ENCODE measurements around the gene CD8B2. TPM values are rescaled to one million over a fixed set of nuclear protein-coding genes. Genes with fewer than 3 reads are reported as not detected.
"Not testable (repeated sequence)": the region's sequence is repeated elsewhere in the genome, so short reads cannot be mapped to it uniquely, and the experiment has no call there.

Gene CD8B2
- not detected in 2 replicates for total RNA-seq (ENCODE audit: low replicate concordance)

DNA sequence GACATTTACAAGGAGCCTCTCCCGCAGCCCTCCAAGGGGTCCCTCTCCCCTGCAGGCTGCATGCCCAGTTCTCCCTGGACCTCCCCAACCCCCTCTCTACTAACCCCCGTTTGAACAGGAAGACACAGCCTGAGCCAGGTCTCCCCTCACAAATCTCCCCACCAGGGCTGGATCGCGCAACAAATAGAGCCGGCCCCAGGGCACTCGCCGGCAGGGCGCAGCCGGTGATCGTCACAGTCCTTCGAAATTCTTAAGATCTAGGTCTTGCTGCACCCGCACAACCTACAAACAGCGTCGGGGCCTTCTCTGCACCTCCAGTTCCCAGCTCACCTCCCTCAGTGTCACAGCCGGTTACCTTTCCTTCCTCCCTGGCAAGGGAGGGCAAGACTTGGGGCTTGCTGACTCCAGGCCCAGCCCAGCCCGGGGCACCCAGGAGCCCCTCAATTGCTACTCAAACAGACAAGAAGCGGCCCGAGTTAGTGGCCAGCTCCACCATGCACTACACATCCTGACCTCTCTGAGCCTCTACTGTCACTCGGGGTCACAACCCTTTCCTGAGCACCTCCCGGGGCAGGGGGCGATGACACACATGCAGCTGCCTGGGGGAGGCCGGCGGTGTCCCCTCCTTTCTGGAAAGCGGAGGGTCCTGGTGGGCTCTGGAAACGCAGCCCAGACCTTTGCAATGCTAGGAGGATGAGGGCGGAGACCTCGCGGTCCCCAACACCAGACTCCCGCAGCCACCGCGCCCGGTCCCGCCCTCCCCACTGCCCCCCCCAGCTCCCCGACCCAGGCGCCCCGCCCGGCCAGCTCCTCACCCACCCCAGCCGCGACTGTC, at the start of gene CD8B2:
Gene CD8B2, plus strand, starts transcription at position 814 of the 835 bp plus-strand sequence. CDS start 63 bp downstream, outside the sequence.
- not testable (repeated sequence) for H4K20me1 ChIP-seq (ENCODE audit: low read depth); H2AFZ ChIP-seq (replicated peaks); H3K9me3 Mint-ChIP-seq; H3K4me1 ChIP-seq; H3K36me3 ChIP-seq; H3K27ac Mint-ChIP-seq; H3F3A ChIP-seq (ENCODE audit: low read depth); H3K9me3 ChIP-seq (ENCODE audit: low read depth); H3K36me3 Mint-ChIP-seq; H3K27me3 Mint-ChIP-seq (ENCODE audit: insufficient read depth, low read depth); H3K79me2 ChIP-seq (ENCODE audit: low read depth); H3K27ac ChIP-seq; H3K4me1 Mint-ChIP-seq; H3K4me3 Mint-ChIP-seq; H3K9ac ChIP-seq
- H3K4me3 ChIP-seq: peak within 1 kb of the TSS; percentile 38
- TF ChIP-seq EZH2phosphoT487 (IDR thresholded peaks at IDR 0.05): peak; percentile 27
- peak; percentile 4 for DNase-seq (ENCODE audit: low spot score)
- peak within 1 kb of the TSS; percentile 78 for H3K4me2 ChIP-seq
- H3K27me3 ChIP-seq: peaks cover 31% of the 10 kb centered on the region

GRCh38 chr2:106461882-106462281, 25.3 kb upstream of the CD8B2 start:
- H3F3A ChIP-seq (ENCODE audit: low read depth); H3K36me3 Mint-ChIP-seq; H2AFZ ChIP-seq (replicated peaks); H3K79me2 ChIP-seq (ENCODE audit: low read depth); H3K4me1 ChIP-seq; H3K9ac ChIP-seq; H3K27me3 Mint-ChIP-seq (ENCODE audit: insufficient read depth, low read depth); H3K27ac Mint-ChIP-seq; H3K9me3 Mint-ChIP-seq; H4K20me1 ChIP-seq (ENCODE audit: low read depth); H3K4me1 Mint-ChIP-seq; H3K9me3 ChIP-seq (ENCODE audit: low read depth); H3K4me3 ChIP-seq; H3K4me3 Mint-ChIP-seq; H3K27me3 ChIP-seq; H3K27ac ChIP-seq; H3K4me2 ChIP-seq; H3K36me3 ChIP-seq: not testable (repeated sequence)
- TF ChIP-seq, protein P1, sequence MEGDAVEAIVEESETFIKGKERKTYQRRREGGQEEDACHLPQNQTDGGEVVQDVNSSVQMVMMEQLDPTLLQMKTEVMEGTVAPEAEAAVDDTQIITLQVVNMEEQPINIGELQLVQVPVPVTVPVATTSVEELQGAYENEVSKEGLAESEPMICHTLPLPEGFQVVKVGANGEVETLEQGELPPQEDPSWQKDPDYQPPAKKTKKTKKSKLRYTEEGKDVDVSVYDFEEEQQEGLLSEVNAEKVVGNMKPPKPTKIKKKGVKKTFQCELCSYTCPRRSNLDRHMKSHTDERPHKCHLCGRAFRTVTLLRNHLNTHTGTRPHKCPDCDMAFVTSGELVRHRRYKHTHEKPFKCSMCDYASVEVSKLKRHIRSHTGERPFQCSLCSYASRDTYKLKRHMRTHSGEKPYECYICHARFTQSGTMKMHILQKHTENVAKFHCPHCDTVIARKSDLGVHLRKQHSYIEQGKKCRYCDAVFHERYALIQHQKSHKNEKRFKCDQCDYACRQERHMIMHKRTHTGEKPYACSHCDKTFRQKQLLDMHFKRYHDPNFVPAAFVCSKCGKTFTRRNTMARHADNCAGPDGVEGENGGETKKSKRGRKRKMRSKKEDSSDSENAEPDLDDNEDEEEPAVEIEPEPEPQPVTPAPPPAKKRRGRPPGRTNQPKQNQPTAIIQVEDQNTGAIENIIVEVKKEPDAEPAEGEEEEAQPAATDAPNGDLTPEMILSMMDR (IDR thresholded peaks at IDR 0.05): peak; percentile 48
- peak; percentile 28 for DNase-seq (ENCODE audit: low spot score)

- not testable (repeated sequence) for H4K20me1 ChIP-seq (ENCODE audit: low read depth); H3K9me3 Mint-ChIP-seq; DNase-seq (ENCODE audit: low spot score); H3K9me3 ChIP-seq (ENCODE audit: low read depth); H3K4me3 Mint-ChIP-seq; H2AFZ ChIP-seq (replicated peaks); H3K4me3 ChIP-seq; H3K27me3 ChIP-seq; H3K4me1 ChIP-seq; H3K27ac Mint-ChIP-seq; H3K36me3 Mint-ChIP-seq; H3K27ac ChIP-seq; H3K36me3 ChIP-seq; H3K79me2 ChIP-seq (ENCODE audit: low read depth); H3F3A ChIP-seq (ENCODE audit: low read depth); H3K9ac ChIP-seq; H3K4me2 ChIP-seq; H3K27me3 Mint-ChIP-seq (ENCODE audit: insufficient read depth, low read depth); H3K4me1 Mint-ChIP-seq
These were observed 19.6 kb upstream of the CD8B2 start for GRCh38 chr2:106467516-106467915.

DNA sequence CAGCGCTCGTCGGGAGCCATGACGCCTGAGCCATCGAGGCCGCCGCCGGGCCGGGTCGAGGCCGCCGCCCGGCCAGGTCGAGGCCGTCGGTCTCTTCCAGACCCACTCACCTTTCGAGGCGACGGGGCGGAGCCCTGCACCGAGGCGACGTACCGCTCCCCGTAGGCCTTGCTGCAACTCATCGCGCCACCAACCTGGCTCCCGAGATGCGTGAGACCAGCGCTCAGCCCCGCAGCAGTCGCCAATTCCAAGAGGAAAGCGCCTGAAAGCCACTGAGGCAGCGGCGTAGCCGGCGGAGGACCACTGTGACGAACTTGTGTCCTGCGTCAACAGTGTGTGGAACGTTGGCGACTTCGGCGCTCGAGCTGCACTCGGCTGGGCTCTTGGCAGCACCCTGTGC, 19.1 kb upstream of the CD8B2 start, which contains the start of gene RGPD3:
Gene RGPD3, minus strand, starts transcription at position 307 of the 400 bp plus-strand sequence. Its CDS starts 125 bp downstream, at position 182.
- H3K27ac Mint-ChIP-seq; H3K9me3 ChIP-seq (ENCODE audit: low read depth); H3K27ac ChIP-seq; H3K27me3 Mint-ChIP-seq (ENCODE audit: insufficient read depth, low read depth); H3K4me2 ChIP-seq; H3K4me3 Mint-ChIP-seq; H3F3A ChIP-seq (ENCODE audit: low read depth); H3K4me1 ChIP-seq; H3K4me3 ChIP-seq; H2AFZ ChIP-seq (replicated peaks); H3K36me3 ChIP-seq; H3K9me3 Mint-ChIP-seq; DNase-seq (ENCODE audit: low spot score); H3K4me1 Mint-ChIP-seq; H3K27me3 ChIP-seq; H3K9ac ChIP-seq; H3K79me2 ChIP-seq (ENCODE audit: low read depth); H3K36me3 Mint-ChIP-seq; H4K20me1 ChIP-seq (ENCODE audit: low read depth): not testable (repeated sequence)

DNA sequence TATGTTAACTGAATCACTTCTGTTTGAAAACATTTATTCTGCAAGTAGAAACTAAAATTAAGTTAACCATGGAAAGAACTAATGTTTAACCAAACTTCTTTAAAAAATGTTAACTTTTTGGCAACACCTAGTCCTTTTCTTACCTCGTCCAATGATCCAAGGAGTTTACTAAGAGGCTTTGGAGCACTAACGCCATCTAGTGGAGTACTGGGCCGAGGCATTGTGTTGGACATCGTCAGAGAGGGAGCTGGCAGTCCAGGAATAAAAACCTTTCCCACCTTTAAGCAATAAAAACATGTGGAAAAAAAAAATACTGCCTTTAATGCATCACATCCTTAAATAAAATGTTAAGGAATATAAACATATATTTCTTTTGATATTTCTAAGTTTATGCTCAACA, 16.5 kb upstream of the CD8B2 start:
- H3K27ac Mint-ChIP-seq; H3K9ac ChIP-seq; H3K27me3 Mint-ChIP-seq (ENCODE audit: insufficient read depth, low read depth); H3K4me1 ChIP-seq; H3K4me3 Mint-ChIP-seq; H3K4me3 ChIP-seq; H3K9me3 Mint-ChIP-seq; H3K27me3 ChIP-seq; H3K9me3 ChIP-seq (ENCODE audit: low read depth); H4K20me1 ChIP-seq (ENCODE audit: low read depth); DNase-seq (ENCODE audit: low spot score); H2AFZ ChIP-seq (replicated peaks); H3K36me3 ChIP-seq; H3K4me1 Mint-ChIP-seq; H3K27ac ChIP-seq; H3K79me2 ChIP-seq (ENCODE audit: low read depth); H3K36me3 Mint-ChIP-seq; H3F3A ChIP-seq (ENCODE audit: low read depth); H3K4me2 ChIP-seq: not testable (repeated sequence)
- TF ChIP-seq, protein P1 (IDR thresholded peaks at IDR 0.05): peak; percentile 43

DNA sequence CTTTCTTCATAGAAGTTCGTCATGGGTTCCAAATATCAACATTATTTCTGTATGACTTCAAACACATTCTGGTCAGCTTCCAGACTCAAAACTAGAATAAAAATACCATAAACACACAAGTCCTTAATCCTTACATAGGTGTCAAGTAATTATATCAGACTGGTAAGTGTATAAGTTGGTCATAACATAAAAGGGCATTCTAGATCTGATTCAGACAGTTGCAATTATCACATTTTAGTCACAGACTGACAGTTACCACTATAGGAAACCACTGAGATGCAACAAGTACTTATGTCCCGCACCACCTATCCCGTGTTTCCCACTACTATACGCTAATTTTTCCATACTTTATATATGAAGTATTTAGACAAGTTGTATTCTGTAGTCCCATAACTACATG, 9.5 kb upstream of the CD8B2 start:
- H3K4me1 Mint-ChIP-seq; H3K4me1 ChIP-seq; H3K36me3 ChIP-seq; H2AFZ ChIP-seq (replicated peaks); H3K9me3 ChIP-seq (ENCODE audit: low read depth); H3K27me3 Mint-ChIP-seq (ENCODE audit: insufficient read depth, low read depth); H3K4me2 ChIP-seq; H3K79me2 ChIP-seq (ENCODE audit: low read depth); H3F3A ChIP-seq (ENCODE audit: low read depth); H3K4me3 Mint-ChIP-seq; H3K9ac ChIP-seq; H3K9me3 Mint-ChIP-seq; H4K20me1 ChIP-seq (ENCODE audit: low read depth); H3K4me3 ChIP-seq; H3K27ac Mint-ChIP-seq; H3K27ac ChIP-seq; H3K36me3 Mint-ChIP-seq; DNase-seq (ENCODE audit: low spot score); H3K27me3 ChIP-seq: not testable (repeated sequence)

- not testable (repeated sequence) for H3K9ac ChIP-seq, H3K9me3 Mint-ChIP-seq, H3K27ac Mint-ChIP-seq
These were observed 7.6 kb upstream of the CD8B2 start for GRCh38 chr2:106479563-106479962.

More at GRCh38 chr2:106479563-106479962, 7.6 kb upstream of the CD8B2 start:
- H3K4me1 Mint-ChIP-seq; H3F3A ChIP-seq (ENCODE audit: low read depth); H3K4me1 ChIP-seq; H3K27me3 Mint-ChIP-seq (ENCODE audit: insufficient read depth, low read depth); H3K9me3 ChIP-seq (ENCODE audit: low read depth); H3K79me2 ChIP-seq (ENCODE audit: low read depth); H3K4me2 ChIP-seq; H3K36me3 ChIP-seq; H3K4me3 Mint-ChIP-seq; H3K4me3 ChIP-seq; H4K20me1 ChIP-seq (ENCODE audit: low read depth); H3K27me3 ChIP-seq; DNase-seq (ENCODE audit: low spot score); H3K36me3 Mint-ChIP-seq; H2AFZ ChIP-seq (replicated peaks); H3K27ac ChIP-seq: not testable (repeated sequence)

Data from neural progenitor cell (in vitro differentiated cells).